Bronchial epithelial cell (primary cell): Measurements from ENCODE around the gene CRACR2A. TPM values are rescaled to one million over a fixed set of nuclear protein-coding genes. Genes with fewer than 3 reads are reported as not detected.

ENCODE experiments used
- DNase-seq: peaks from one replicate; pipeline ENCODE4 v3.0.0-alpha.2; 2010; ENCODE audit warnings: low read depth
- FAIRE-seq: peaks from 2 replicates; lab custom pipeline; 2011; peaks lifted over from hg19 to GRCh38; lab: Jason Lieb, UNC
- H3K27me3 ChIP-seq: 2 replicates; pipeline ENCODE4 v1.5.1; 2011; ENCODE audit warnings: low read length; ENCODE audit not compliant: control insufficient read depth, insufficient read depth
- H3K36me3 ChIP-seq: 2 replicates; pipeline ENCODE4 v1.5.1; 2011; ENCODE audit warnings: low read length; ENCODE audit not compliant: control insufficient read depth, insufficient read depth
- H3K4me3 ChIP-seq: 2 replicates; pipeline ENCODE4 v1.5.1; 2011; ENCODE audit warnings: mild to moderate bottlenecking, low read depth, low read length, control low read depth
- total RNA-seq: library from RNA; depleted of rRNA; stranded (reverse); fragments of >200 nt; gene quantifications from 2 replicates; pipeline ENCODE4 v1.2.1, GENCODE V29; 2014
- TF ChIP-seq, protein P1 (sequence below): IDR thresholded peaks from 2 replicates; pipeline ENCODE4 v1.5.1; 2011; ENCODE audit warnings: mild to moderate bottlenecking, moderate library complexity, low read length, control low read depth, inconsistent platforms; ENCODE audit not compliant: insufficient read depth, severe bottlenecking

Gene CRACR2A
- total RNA-seq, 1 donor from 2014 or later: 1.1 TPM

DNA sequence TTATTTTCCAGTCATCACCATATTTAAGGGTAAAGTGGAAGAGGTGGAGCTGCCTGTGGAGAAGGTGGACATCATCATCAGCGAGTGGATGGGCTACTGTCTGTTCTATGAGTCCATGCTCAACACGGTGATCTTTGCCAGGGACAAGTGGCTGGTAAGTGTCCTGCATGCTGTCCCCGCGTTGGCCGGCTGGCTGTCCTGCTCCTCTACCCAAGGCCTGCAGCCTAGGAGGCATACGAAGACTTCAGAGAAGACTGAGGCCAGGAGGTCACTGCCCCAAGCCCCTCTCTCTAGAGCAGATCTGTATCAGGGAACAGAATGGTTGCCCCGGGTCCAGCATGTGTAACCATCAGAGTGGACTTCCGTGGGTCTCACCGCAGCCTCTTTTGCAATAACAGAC, 184.2 kb downstream of the CRACR2A start:
- Histone ChIP-seq H3K36me3 (no peaks in the 10 kb centered on the region), H3K27me3 (peaks cover 3% of the 10 kb centered on the region), H3K4me3 (no peak overlapping the region)
- DNase-seq: no peak
- FAIRE-seq: peak; percentile 47
- TF ChIP-seq, protein P1, sequence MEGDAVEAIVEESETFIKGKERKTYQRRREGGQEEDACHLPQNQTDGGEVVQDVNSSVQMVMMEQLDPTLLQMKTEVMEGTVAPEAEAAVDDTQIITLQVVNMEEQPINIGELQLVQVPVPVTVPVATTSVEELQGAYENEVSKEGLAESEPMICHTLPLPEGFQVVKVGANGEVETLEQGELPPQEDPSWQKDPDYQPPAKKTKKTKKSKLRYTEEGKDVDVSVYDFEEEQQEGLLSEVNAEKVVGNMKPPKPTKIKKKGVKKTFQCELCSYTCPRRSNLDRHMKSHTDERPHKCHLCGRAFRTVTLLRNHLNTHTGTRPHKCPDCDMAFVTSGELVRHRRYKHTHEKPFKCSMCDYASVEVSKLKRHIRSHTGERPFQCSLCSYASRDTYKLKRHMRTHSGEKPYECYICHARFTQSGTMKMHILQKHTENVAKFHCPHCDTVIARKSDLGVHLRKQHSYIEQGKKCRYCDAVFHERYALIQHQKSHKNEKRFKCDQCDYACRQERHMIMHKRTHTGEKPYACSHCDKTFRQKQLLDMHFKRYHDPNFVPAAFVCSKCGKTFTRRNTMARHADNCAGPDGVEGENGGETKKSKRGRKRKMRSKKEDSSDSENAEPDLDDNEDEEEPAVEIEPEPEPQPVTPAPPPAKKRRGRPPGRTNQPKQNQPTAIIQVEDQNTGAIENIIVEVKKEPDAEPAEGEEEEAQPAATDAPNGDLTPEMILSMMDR: no peak

DNA sequence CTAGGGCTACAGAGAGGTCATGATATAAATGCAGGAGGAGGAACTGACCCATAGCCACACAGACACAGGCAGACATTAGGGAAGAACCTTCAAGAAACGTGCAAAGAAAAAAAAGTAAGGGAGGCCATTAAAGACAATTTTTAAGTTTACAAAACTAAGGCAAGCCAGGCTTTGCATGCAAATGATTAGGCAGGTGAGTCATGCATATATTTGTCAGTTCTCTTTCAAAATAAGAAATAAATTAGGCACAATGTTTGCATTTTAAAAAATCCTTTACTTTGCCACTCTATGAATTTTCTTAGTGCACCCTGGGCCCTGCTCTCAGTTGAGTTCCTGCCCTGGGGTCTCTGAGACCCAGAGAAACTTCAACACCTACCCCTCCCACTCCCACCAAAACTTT, 186.9 kb downstream of the CRACR2A start:
- DNase-seq: no peak
- TF ChIP-seq, protein P1: no peak
- no peak overlapping the region for H3K4me3 ChIP-seq
- H3K27me3 ChIP-seq: peaks cover 3% of the 10 kb centered on the region
- FAIRE-seq: no peak
- H3K36me3 ChIP-seq: no peaks in the 10 kb centered on the region

Other genes with a start within 250 kb of the CRACR2A start
- 1.8 TPM in 2 replicates for gene PARP11, start 120.3 kb upstream of the CRACR2A start, total RNA-seq